OCI-LY1 (cell line): ENCODE data around the gene GNS.

Experiments used
- EZH2 ChIP-seq: fragments of 200-600 bp; sonication (generic), shearing (Covaris generic); IDR thresholded peaks from 2 replicates; pipeline ENCODE4 v1.8.0; 2017; ENCODE audit warnings: borderline replicate concordance, mixed run types, mild to moderate bottlenecking, antibody characterized with exemption, low read length, moderate library complexity, mixed read lengths
- TF ChIP-seq, protein P1 (sequence below): fragments of 200-600 bp; sonication (generic), shearing (Covaris generic); IDR thresholded peaks from 2 replicates; pipeline ENCODE4 v1.5.1; 2017; ENCODE audit warnings: mild to moderate bottlenecking, antibody characterized with exemption, low read length, moderate library complexity, mixed read lengths

DNA sequence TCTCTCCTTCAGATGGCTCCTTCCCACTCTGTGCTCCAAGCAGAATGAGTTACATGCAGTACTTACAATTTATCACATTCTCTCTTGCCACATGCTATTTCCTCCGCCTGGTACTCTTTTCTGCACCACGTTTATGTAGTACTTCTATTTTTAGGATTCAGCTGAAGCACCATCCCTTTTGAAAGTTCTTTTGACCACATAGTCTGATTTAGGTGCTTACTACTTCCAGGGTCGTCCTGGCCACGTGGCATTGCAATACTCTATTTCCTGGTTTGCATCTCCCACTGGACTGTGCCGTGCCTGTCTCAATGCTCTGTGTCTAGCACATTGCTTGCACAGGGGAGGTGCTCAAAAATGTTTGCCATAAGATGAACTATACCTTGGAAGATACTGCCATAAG, 48.9 kb upstream of the GNS start:
- TF ChIP-seq, protein P1, sequence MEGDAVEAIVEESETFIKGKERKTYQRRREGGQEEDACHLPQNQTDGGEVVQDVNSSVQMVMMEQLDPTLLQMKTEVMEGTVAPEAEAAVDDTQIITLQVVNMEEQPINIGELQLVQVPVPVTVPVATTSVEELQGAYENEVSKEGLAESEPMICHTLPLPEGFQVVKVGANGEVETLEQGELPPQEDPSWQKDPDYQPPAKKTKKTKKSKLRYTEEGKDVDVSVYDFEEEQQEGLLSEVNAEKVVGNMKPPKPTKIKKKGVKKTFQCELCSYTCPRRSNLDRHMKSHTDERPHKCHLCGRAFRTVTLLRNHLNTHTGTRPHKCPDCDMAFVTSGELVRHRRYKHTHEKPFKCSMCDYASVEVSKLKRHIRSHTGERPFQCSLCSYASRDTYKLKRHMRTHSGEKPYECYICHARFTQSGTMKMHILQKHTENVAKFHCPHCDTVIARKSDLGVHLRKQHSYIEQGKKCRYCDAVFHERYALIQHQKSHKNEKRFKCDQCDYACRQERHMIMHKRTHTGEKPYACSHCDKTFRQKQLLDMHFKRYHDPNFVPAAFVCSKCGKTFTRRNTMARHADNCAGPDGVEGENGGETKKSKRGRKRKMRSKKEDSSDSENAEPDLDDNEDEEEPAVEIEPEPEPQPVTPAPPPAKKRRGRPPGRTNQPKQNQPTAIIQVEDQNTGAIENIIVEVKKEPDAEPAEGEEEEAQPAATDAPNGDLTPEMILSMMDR = no peak
- no peak for TF ChIP-seq EZH2
